IMR-90 (cell line): Measurements from ENCODE around the gene SHROOM3.

Experiments
- MAFK ChIP-seq: IDR thresholded peaks from 2 replicates; pipeline ENCODE4 v1.6.1; 2012; ENCODE audit warnings: low read depth, low read length, improper control_type of control experiment
- MAZ ChIP-seq: IDR thresholded peaks from 2 replicates; pipeline ENCODE4 v1.6.1; 2012; ENCODE audit warnings: low read depth, mild to moderate bottlenecking, low read length, improper control_type of control experiment, moderate library complexity, borderline replicate concordance
- MXI1 ChIP-seq: IDR thresholded peaks from 2 replicates; pipeline ENCODE4 v1.6.1; 2012; ENCODE audit warnings: low read depth, mild to moderate bottlenecking, low read length, moderate library complexity, borderline replicate concordance
- POLR2A ChIP-seq: IDR thresholded peaks from 2 replicates; pipeline ENCODE4 v1.6.1; 2012; ENCODE audit warnings: mild to moderate bottlenecking, low read depth, low read length
- TF ChIP-seq, protein P1 (sequence below): conservative IDR thresholded peaks from 2 replicates; pipeline ENCODE4 v1.5.1; 2012; ENCODE audit warnings: mild to moderate bottlenecking, low read depth, low read length, improper control_type of control experiment

DNA sequence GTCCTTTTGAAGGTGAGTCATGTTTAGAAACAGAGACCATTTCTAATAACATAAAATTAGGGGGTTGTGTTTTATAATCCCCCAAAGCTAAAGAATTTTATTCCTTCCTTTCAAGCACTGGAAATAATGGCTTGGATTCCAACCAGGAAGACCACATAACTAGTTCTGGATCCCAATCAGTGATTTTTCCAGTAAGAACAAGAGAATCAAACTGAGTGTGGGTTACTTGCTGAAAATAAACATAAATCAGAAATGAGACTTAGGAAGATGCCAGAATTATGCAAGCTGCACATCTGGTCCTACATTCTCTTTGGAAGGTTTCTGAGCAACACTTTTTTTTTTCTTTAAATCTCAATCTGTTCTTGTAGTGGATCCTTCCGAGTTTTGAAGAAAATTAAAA is 386.6 kb downstream of the SHROOM3 start:
- TF ChIP-seq MAFK (no peak), MAZ (no peak), MXI1 (no peak), POLR2A (no peak)
- TF ChIP-seq, protein P1, sequence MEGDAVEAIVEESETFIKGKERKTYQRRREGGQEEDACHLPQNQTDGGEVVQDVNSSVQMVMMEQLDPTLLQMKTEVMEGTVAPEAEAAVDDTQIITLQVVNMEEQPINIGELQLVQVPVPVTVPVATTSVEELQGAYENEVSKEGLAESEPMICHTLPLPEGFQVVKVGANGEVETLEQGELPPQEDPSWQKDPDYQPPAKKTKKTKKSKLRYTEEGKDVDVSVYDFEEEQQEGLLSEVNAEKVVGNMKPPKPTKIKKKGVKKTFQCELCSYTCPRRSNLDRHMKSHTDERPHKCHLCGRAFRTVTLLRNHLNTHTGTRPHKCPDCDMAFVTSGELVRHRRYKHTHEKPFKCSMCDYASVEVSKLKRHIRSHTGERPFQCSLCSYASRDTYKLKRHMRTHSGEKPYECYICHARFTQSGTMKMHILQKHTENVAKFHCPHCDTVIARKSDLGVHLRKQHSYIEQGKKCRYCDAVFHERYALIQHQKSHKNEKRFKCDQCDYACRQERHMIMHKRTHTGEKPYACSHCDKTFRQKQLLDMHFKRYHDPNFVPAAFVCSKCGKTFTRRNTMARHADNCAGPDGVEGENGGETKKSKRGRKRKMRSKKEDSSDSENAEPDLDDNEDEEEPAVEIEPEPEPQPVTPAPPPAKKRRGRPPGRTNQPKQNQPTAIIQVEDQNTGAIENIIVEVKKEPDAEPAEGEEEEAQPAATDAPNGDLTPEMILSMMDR = no peak
